Mesendoderm (in vitro differentiated cells): ENCODE data around the gene ZC3H10.
A peak's percentile ranks its signal among the peaks of the same experiment; 100 is the strongest.

Experiments used
- DNase-seq: peaks from one replicate; pipeline ENCODE4 v3.0.0; 2013
- H2AK5ac ChIP-seq: 2 replicates; pipeline ENCODE4 v1.6.1; 2013; ENCODE audit warnings: low read length, inconsistent platforms
- H2BK120ac ChIP-seq: 2 replicates; pipeline ENCODE4 v1.6.1; 2013; ENCODE audit warnings: low read depth, mild to moderate bottlenecking, low read length, moderate library complexity, mixed read lengths
- H2BK15ac ChIP-seq: replicated peaks from 2 replicates; pipeline ENCODE4 v1.6.1; 2013; ENCODE audit warnings: low read depth, mild to moderate bottlenecking, moderate library complexity
- H2BK5ac ChIP-seq: 2 replicates; pipeline ENCODE4 v1.6.1; 2013; ENCODE audit warnings: low read length, inconsistent platforms
- H3K18ac ChIP-seq: 2 replicates; pipeline ENCODE4 v1.6.1; 2013; ENCODE audit warnings: mild to moderate bottlenecking, low read length, mixed read lengths
- H3K23ac ChIP-seq: one replicate; pipeline ENCODE4 v1.6.1; 2013; ENCODE audit warnings: low read length
- H3K27ac ChIP-seq: 2 replicates; pipeline ENCODE4 v1.5.1; 2013; ENCODE audit warnings: low read depth, mild to moderate bottlenecking, inconsistent platforms, low read length, moderate library complexity
- H3K27me3 ChIP-seq: 2 replicates; pipeline ENCODE4 v1.6.1; 2013; ENCODE audit warnings: low read length, control low read depth, mild to moderate bottlenecking, inconsistent platforms; ENCODE audit not compliant: insufficient read depth, poor library complexity
- H3K36me3 ChIP-seq: 2 replicates; pipeline ENCODE4 v1.6.1; 2013; ENCODE audit warnings: low read length, inconsistent platforms; ENCODE audit not compliant: control insufficient read depth, insufficient read depth
- H3K4ac ChIP-seq: one replicate; pipeline ENCODE4 v1.6.1; 2013; ENCODE audit warnings: low read depth, mild to moderate bottlenecking, low read length, moderate library complexity
- H3K4me1 ChIP-seq: 2 replicates; pipeline ENCODE4 v1.6.1; 2013; ENCODE audit warnings: low read depth, low read length, inconsistent platforms; ENCODE audit not compliant: control insufficient read depth
- H3K4me2 ChIP-seq: 2 replicates; pipeline ENCODE4 v1.6.1; 2013; ENCODE audit warnings: low read length
- H3K4me3 ChIP-seq: 2 replicates; pipeline ENCODE4 v1.5.1; 2013; ENCODE audit warnings: mild to moderate bottlenecking, low read length
- H3K56ac ChIP-seq: one replicate; pipeline ENCODE4 v1.6.1; 2013; ENCODE audit warnings: low read length
- H3K79me1 ChIP-seq: 2 replicates; pipeline ENCODE4 v1.6.1; 2013; ENCODE audit warnings: low read length, inconsistent platforms
- H3K79me2 ChIP-seq: 2 replicates; pipeline ENCODE4 v1.6.1; 2013; ENCODE audit warnings: mild to moderate bottlenecking, low read length; ENCODE audit not compliant: control insufficient read depth, insufficient read depth
- H3K9ac ChIP-seq: 2 replicates; pipeline ENCODE4 v1.6.1; 2013; ENCODE audit warnings: low read length, inconsistent platforms
- H4K5ac ChIP-seq: one replicate; pipeline ENCODE4 v1.6.1; 2013; ENCODE audit warnings: low read length
- H4K8ac ChIP-seq: one replicate; pipeline ENCODE4 v1.6.1; 2013; ENCODE audit warnings: low read depth, mild to moderate bottlenecking, control low read depth, low read length, moderate library complexity
- WGBS: extraction: QIAGEN DNeasy Blood & Tissue Kit; methylation state at CpG from one replicate; pipeline ENCODE4 v1.1.7; 2013; ENCODE audit warnings: low lambda C conversion rate, missing lambda C conversion rate; ENCODE audit not compliant: insufficient coverage; ENCODE audit errors: extremely low coverage; 5-methylcytosine and 5-hydroxymethylcytosine counted together

ZC3H10 gene

GRCh38 chr12:56126732-56127239 lies 8.7 kb downstream of the ZC3H10 start:
- no peak for DNase-seq
- no peak overlapping the region for H3K27ac ChIP-seq
- WGBS: no CpG with 5 or more reads among the region's 3 CpGs

DNA sequence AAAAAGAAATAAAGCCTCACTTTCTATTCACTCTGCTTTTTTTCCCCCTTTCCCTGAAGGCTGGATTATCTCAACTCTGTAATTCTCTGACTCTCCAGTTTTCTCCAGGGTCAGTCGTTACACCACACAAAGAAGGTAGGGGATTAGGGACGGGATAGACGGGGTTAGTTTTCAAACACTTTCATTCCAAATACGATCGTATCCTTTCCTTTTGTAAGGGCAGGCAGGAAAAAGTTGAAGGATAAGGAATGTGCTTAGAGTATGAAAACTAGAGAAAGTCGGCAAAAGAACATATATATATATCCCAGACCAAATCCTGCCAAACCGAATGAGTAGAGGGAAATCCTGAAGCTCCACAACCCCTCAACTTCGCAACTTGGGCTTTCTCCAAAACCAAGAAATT lies 9.4 kb downstream of the ZC3H10 start:
- DNase-seq: no peak
- H3K36me3 ChIP-seq: no peaks in the 10 kb centered on the region
- no peak overlapping the region for H2BK5ac ChIP-seq
- peaks cover 12% of the 10 kb centered on the region for H3K79me1 ChIP-seq
- H3K4me3 ChIP-seq: no peak overlapping the region
- H3K4ac ChIP-seq: no peak overlapping the region
- no peak overlapping the region for H4K5ac ChIP-seq
- no peak overlapping the region for H4K8ac ChIP-seq
- no peaks in the 10 kb centered on the region for H3K27me3 ChIP-seq
- H2BK120ac ChIP-seq: no peak overlapping the region
- H3K18ac ChIP-seq: no peak overlapping the region
- H3K27ac ChIP-seq: no peak overlapping the region
- no peak overlapping the region for H2AK5ac ChIP-seq
- no peak overlapping the region for H3K23ac ChIP-seq
- H3K56ac ChIP-seq: peak overlapping the region; percentile 28
- no peak overlapping the region for H2BK15ac ChIP-seq
- no CpG with 5 or more reads among the region's 8 CpGs for WGBS
- H3K4me1 ChIP-seq: peaks cover 8% of the 10 kb centered on the region
- peak overlapping the region; percentile 50 for H3K9ac ChIP-seq
- H3K79me2 ChIP-seq: peaks cover 4% of the 10 kb centered on the region
- peak overlapping the region; percentile 22 for H3K4me2 ChIP-seq

More at GRCh38 chr12:56126732-56127239, 8.7 kb downstream of the ZC3H10 start:
- Histone ChIP-seq H4K5ac (no peak overlapping the region), H2BK5ac (no peak overlapping the region), H3K56ac (peak overlapping the region; percentile 56), H3K4me3 (no peak overlapping the region), H3K27me3 (no peaks in the 10 kb centered on the region), H2BK15ac (no peak overlapping the region), H4K8ac (no peak overlapping the region), H3K36me3 (no peaks in the 10 kb centered on the region), H3K23ac (no peak overlapping the region), H2BK120ac (no peak overlapping the region), H3K4me1 (peaks cover 8% of the 10 kb centered on the region), H3K4ac (no peak overlapping the region), H3K79me1 (peaks cover 12% of the 10 kb centered on the region), H3K9ac (peak overlapping the region; percentile 18), H3K18ac (no peak overlapping the region), H3K4me2 (no peak overlapping the region), H3K79me2 (peaks cover 4% of the 10 kb centered on the region), H2AK5ac (no peak overlapping the region)

DNA sequence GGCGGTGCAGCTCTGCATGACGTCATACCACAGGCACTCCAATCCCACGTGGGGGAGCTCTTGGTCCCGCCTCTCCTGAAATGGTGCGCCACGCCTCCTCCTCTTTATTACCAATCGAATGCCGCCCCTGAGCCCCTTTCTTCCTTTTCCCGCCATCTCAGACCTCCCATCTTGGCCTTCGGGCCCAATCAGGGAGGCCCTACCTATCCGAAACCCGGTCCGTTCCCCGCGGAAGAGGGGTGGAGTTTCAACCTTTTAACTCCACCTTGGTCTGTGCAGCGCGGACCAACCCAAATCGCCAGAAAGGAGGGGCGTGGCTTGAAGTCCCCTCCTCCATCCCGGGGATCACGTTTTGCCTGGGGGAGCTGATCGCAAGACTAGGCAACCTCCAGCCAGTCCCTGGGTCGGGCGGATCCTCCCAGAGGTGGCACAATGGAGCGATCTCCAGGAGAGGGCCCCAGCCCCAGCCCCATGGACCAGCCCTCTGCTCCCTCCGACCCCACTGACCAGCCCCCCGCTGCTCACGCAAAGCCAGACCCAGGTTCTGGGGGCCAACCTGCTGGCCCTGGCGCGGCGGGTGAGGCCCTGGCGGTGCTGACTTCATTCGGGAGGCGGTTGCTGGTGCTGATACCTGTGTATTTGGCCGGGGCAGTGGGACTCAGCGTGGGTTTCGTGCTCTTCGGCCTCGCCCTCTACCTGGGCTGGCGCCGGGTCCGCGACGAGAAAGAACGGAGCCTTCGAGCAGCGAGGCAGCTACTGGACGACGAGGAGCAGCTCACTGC lies 10.0 kb downstream of the ZC3H10 start, which contains the start of gene ESYT1:
Gene ESYT1 (plus strand): TSS at position 380 of the 782 bp plus-strand sequence. CDS start 53 bp downstream, at position 433.
- no peak within 1 kb of the TSS for H4K8ac ChIP-seq
- no CpG with 5 or more reads among the region's 49 CpGs for WGBS
- no peak within 1 kb of the TSS for H4K5ac ChIP-seq
- H3K18ac ChIP-seq: peak within 1 kb of the TSS; percentile 13
- peak within 1 kb of the TSS; percentile 72 for H3K9ac ChIP-seq
- peaks cover 8% of the 10 kb centered on the region for H3K4me1 ChIP-seq
- H3K4me2 ChIP-seq: peak within 1 kb of the TSS; percentile 98
- no peak within 1 kb of the TSS for H2BK120ac ChIP-seq
- H3K27ac ChIP-seq: peak within 1 kb of the TSS; percentile 51
- H2BK15ac ChIP-seq: no peak within 1 kb of the TSS
- H3K23ac ChIP-seq: peak within 1 kb of the TSS; percentile 1
- H2AK5ac ChIP-seq: no peak within 1 kb of the TSS
- peak; percentile 100 for DNase-seq
- H2BK5ac ChIP-seq: peak within 1 kb of the TSS; percentile 77
- H3K4me3 ChIP-seq: peak within 1 kb of the TSS; percentile 76
- no peak within 1 kb of the TSS for H3K4ac ChIP-seq
- no peaks in the 10 kb centered on the region for H3K36me3 ChIP-seq
- H3K56ac ChIP-seq: peak within 1 kb of the TSS; percentile 86
- peaks cover 12% of the 10 kb centered on the region for H3K79me1 ChIP-seq
- H3K79me2 ChIP-seq: peaks cover 4% of the 10 kb centered on the region
- H3K27me3 ChIP-seq: no peaks in the 10 kb centered on the region

- WGBS: no CpG with 5 or more reads among the region's 20 CpGs
- H3K79me1 ChIP-seq: peaks cover 12% of the 10 kb centered on the region
- H3K27ac ChIP-seq: peak overlapping the region; percentile 51
Observed at GRCh38 chr12:56128670-56129205, 10.7 kb downstream of the ZC3H10 start.

GRCh38 chr12:56129206-56129941 lies 11.3 kb downstream of the ZC3H10 start:
- Histone ChIP-seq H3K79me1 (peaks cover 10% of the 10 kb centered on the region), H3K4ac (no peak overlapping the region), H2BK15ac (no peak overlapping the region), H3K27ac (no peak overlapping the region), H3K4me1 (peaks cover 8% of the 10 kb centered on the region), H3K4me2 (peak overlapping the region; percentile 98), H3K79me2 (peaks cover 4% of the 10 kb centered on the region), H3K23ac (peak overlapping the region; percentile 1), H3K9ac (peak overlapping the region; percentile 72), H3K4me3 (peak overlapping the region; percentile 76), H4K8ac (no peak overlapping the region), H2AK5ac (peak overlapping the region; percentile 73), H3K56ac (peak overlapping the region; percentile 86), H2BK5ac (no peak overlapping the region), H3K27me3 (no peaks in the 10 kb centered on the region), H3K18ac (no peak overlapping the region), H4K5ac (no peak overlapping the region), H3K36me3 (peaks cover 9% of the 10 kb centered on the region), H2BK120ac (no peak overlapping the region)
- WGBS: no CpG with 5 or more reads among the region's 29 CpGs
- DNase-seq: peak; percentile 66

More at GRCh38 chr12:56128670-56129205, 10.7 kb downstream of the ZC3H10 start:
- H3K9ac ChIP-seq: peak overlapping the region; percentile 72
- H3K4me3 ChIP-seq: peak overlapping the region; percentile 76
- H3K56ac ChIP-seq: peak overlapping the region; percentile 86
- H2AK5ac ChIP-seq: no peak overlapping the region
- H3K23ac ChIP-seq: peak overlapping the region; percentile 1
- H2BK5ac ChIP-seq: no peak overlapping the region
- H4K8ac ChIP-seq: no peak overlapping the region
- H2BK120ac ChIP-seq: no peak overlapping the region
- H3K4ac ChIP-seq: no peak overlapping the region
- H3K79me2 ChIP-seq: peaks cover 4% of the 10 kb centered on the region
- H2BK15ac ChIP-seq: no peak overlapping the region
- no peaks in the 10 kb centered on the region for H3K27me3 ChIP-seq
- H3K4me2 ChIP-seq: peak overlapping the region; percentile 98
- H3K18ac ChIP-seq: peak overlapping the region; percentile 13
- peaks cover 5% of the 10 kb centered on the region for H3K36me3 ChIP-seq
- H4K5ac ChIP-seq: no peak overlapping the region
- peaks cover 8% of the 10 kb centered on the region for H3K4me1 ChIP-seq
- DNase-seq: no peak
